Measurements from ENCODE around the gene ATP2A2. TPM values are rescaled to one million over a fixed set of nuclear protein-coding genes. Genes with fewer than 3 reads are reported as not detected.

The ATP2A2 gene
- total and polyA plus RNA-seq, 2 of the 4 experiments (the other 2 are of a cell fraction), result 166 to 225 TPM

- no peak overlapping the region for H3K9ac ChIP-seq (ENCODE audit: low read depth, low read length)
- no peak overlapping the region for H3K56ac ChIP-seq (ENCODE audit: extremely low read depth, insufficient read depth, low read length)
- 100% methylated on average over 5 of the region's 13 CpGs; no CpG with 5 or more reads in 1 of the 2 experiments for WGBS, 2 experiments (ENCODE audit: extremely low coverage in 2 of 2, insufficient read length in 1 of 2)
- H3K79me1 ChIP-seq (ENCODE audit: low read depth in 1 of 2, low read length in 2 of 2), result peaks cover 13 to 18% of the 10 kb centered on the region in 2 experiments
- H2BK120ac ChIP-seq (ENCODE audit: low read depth, low read length), result no peak overlapping the region
- no peaks in the 10 kb centered on the region for H3K4me1 ChIP-seq (ENCODE audit: control insufficient read depth, insufficient read depth, low read length)
- H4K8ac ChIP-seq (ENCODE audit: low read depth in 2 of 2, low read length in 2 of 2), result no peak overlapping the region
- no peaks in the 10 kb centered on the region; the same call in 1 of the 2 replicates for H3K9me1 ChIP-seq (ENCODE audit: insufficient read depth, low read length)
- no peak for DNase-seq
- H3K27me3 ChIP-seq (ENCODE audit: control insufficient read depth, insufficient read depth, low read length), result no peaks in the 10 kb centered on the region
- no peak overlapping the region for H3K4ac ChIP-seq (ENCODE audit: low read depth, low read length)
- H3K36me3 ChIP-seq (ENCODE audit: control insufficient read depth, insufficient read depth, low read length), result peaks cover 53% of the 10 kb centered on the region
- peak overlapping the region; percentile 34 for H2AK9ac ChIP-seq (replicated peaks; ENCODE audit: low read depth, low read length, poor library complexity)
- TF ChIP-seq MAFK (IDR thresholded peaks at IDR 0.05; ENCODE audit: low read depth, low read length), result no peak
- TF ChIP-seq NFE2L2 (IDR thresholded peaks at IDR 0.05; ENCODE audit: low read depth, low read length), result no peak
- no peak for TF ChIP-seq USF2 (IDR thresholded peaks at IDR 0.05; ENCODE audit: low read depth, low read length)
- TF ChIP-seq RCOR1 (IDR thresholded peaks at IDR 0.05; ENCODE audit: insufficient replicate concordance, low read length), result no peak
- no peak for TF ChIP-seq MAZ (IDR thresholded peaks at IDR 0.05; ENCODE audit: borderline replicate concordance, low read depth, low read length)
- TF ChIP-seq BHLHE40 (IDR thresholded peaks at IDR 0.05; ENCODE audit: low read depth, low read length), result no peak
- TF ChIP-seq CHD1 (IDR thresholded peaks at IDR 0.05; ENCODE audit: low read depth, low read length), result no peak
- TF ChIP-seq RFX5 (IDR thresholded peaks at IDR 0.05; ENCODE audit: low read depth, low read length), result no peak
- no peak for TF ChIP-seq CEBPB (IDR thresholded peaks at IDR 0.05; ENCODE audit: low read depth, low read length)
- TF ChIP-seq FOS (IDR thresholded peaks at IDR 0.05; ENCODE audit: low read depth, low read length), result no peak
- TF ChIP-seq POLR2A (IDR thresholded peaks at IDR 0.05; ENCODE audit: low read depth, low read length), result no peak
- TF ChIP-seq MXI1 (IDR thresholded peaks at IDR 0.05; ENCODE audit: borderline replicate concordance, low read depth, low read length), result no peak
- no peak for TF ChIP-seq SMC3 (IDR thresholded peaks at IDR 0.05; ENCODE audit: low read depth, low read length)
- TF ChIP-seq CTCF (conservative IDR thresholded peaks at IDR 0.05; ENCODE audit: low read depth, low read length), result no peak
- TF ChIP-seq RAD21 (IDR thresholded peaks at IDR 0.05; ENCODE audit: low read length), result no peak
- no peak for TF ChIP-seq ELK1 (IDR thresholded peaks at IDR 0.05; ENCODE audit: borderline replicate concordance, low read depth, low read length)
- H2BK15ac ChIP-seq (ENCODE audit: low read depth, low read length), result no peak overlapping the region
- ChIA-PET POLR2A (ENCODE audit: unreplicated experiment) (no interaction called here), CTCF (no interaction called here)
- H3K9me3 ChIP-seq (ENCODE audit: control insufficient read depth, insufficient read depth, low read length), result no peaks in the 10 kb centered on the region
- H3K4me3 ChIP-seq (ENCODE audit: insufficient read depth, low read depth, low read length), result no peak overlapping the region
- H3K27ac ChIP-seq (ENCODE audit: insufficient read depth, low read length), result no peak overlapping the region
- no peak overlapping the region for H2AFZ ChIP-seq (replicated peaks; ENCODE audit: low read length, poor library complexity)
- BruUV-seq (replicated peaks), result no TSS peak
- no peak overlapping the region for H3K4me2 ChIP-seq (ENCODE audit: low read depth, low read length)
- no peak overlapping the region for H3K23ac ChIP-seq (ENCODE audit: low read depth, low read length)
- dilution Hi-C loops (cut with HindIII; ENCODE audit: low sequenced_read_pairs, unreplicated experiment), result no loop called here
- ATAC-seq (ENCODE audit: low read depth), result no peak
- no peak overlapping the region for H2BK20ac ChIP-seq (ENCODE audit: low read depth, low read length)
- no peak overlapping the region for H4K91ac ChIP-seq (ENCODE audit: insufficient read depth, low read depth, low read length)
- H4K5ac ChIP-seq (ENCODE audit: low read depth, low read length), result no peak overlapping the region
- H2AK5ac ChIP-seq (ENCODE audit: low read depth, low read length), result no peak overlapping the region
- H3K14ac ChIP-seq (replicated peaks; ENCODE audit: low read depth, low read length), result no peak overlapping the region
- H2BK5ac ChIP-seq (ENCODE audit: low read depth, low read length, poor library complexity, severe bottlenecking), result no peak overlapping the region
- H3K18ac ChIP-seq (ENCODE audit: low read depth, low read length), result no peak overlapping the region
- H4K20me1 ChIP-seq (ENCODE audit: insufficient read depth, low read length), result no peaks in the 10 kb centered on the region; the same call in 1 of the 2 replicates
- intact Hi-C loops (cut with micrococcal nuclease), result no loop called here
- in situ Hi-C loops (cut with MboI; ENCODE audit: low sequenced_read_pairs), result no loop called here
These were observed 93.0 kb downstream of the ATP2A2 start for GRCh38 chr12:110373962-110374611.
